Keratinocyte (primary cell): ENCODE measurements around the gene LSG1. TPM values are rescaled to one million over a fixed set of nuclear protein-coding genes. Genes with fewer than 3 reads are reported as not detected.

Experiments used
- DNase-seq: peaks from one replicate; pipeline ENCODE4 v3.0.0-alpha.2; 2011; ENCODE audit warnings: low read depth, missing footprints, low spot score
- FAIRE-seq: peaks from 2 replicates; lab custom pipeline; 2011; peaks lifted over from hg19 to GRCh38; lab: Jason Lieb, UNC
- H2AFZ ChIP-seq: 2 replicates; pipeline ENCODE4 v1.6.0; 2012; ENCODE audit warnings: low read length, control low read depth, inconsistent platforms; ENCODE audit not compliant: control insufficient read depth
- H3K27ac ChIP-seq: 2 replicates; pipeline ENCODE4 v1.5.1; 2011; ENCODE audit warnings: low read length; ENCODE audit not compliant: control insufficient read depth, insufficient read depth
- H3K27me3 ChIP-seq: 3 replicates; pipeline ENCODE4 v1.6.0; 2011; ENCODE audit warnings: low read length; ENCODE audit not compliant: control insufficient read depth, insufficient read depth; ENCODE audit errors: extremely low read depth
- H3K36me3 ChIP-seq, 2 experiments: 2 replicates in 1 of 2; 3 replicates in 1 of 2; pipeline ENCODE4 v1.5.1; 2011; ENCODE audit warnings: low read length in 2 of 2, mild to moderate bottlenecking in 1 of 2; ENCODE audit not compliant: control insufficient read depth in 2 of 2, insufficient read depth in 2 of 2; ENCODE audit errors: extremely low read depth in 1 of 2
- H3K4me1 ChIP-seq: 3 replicates; pipeline ENCODE4 v1.5.1; 2011; ENCODE audit warnings: low read length; ENCODE audit not compliant: control insufficient read depth, insufficient read depth; ENCODE audit errors: extremely low read depth
- H3K4me2 ChIP-seq: 3 replicates; pipeline ENCODE4 v1.6.0; 2011; ENCODE audit warnings: low read depth, low read length; ENCODE audit not compliant: control insufficient read depth, insufficient read depth; ENCODE audit errors: extremely low read depth
- H3K4me3 ChIP-seq, 3 experiments: fragments of 200-600 bp in 1 of 3; sonication (generic) in 1 of 3; 2 replicates in 2 of 3; 3 replicates in 1 of 3; pipeline ENCODE4 v1.5.1; 2011 to 2016; ENCODE audit warnings: low read length in 3 of 3, mild to moderate bottlenecking in 3 of 3, control low read depth in 2 of 3, inconsistent platforms in 1 of 3, low read depth in 1 of 3, mixed read lengths in 1 of 3, mixed run types in 1 of 3, moderate library complexity in 1 of 3; ENCODE audit not compliant: control insufficient read depth in 2 of 3, insufficient read depth in 2 of 3; ENCODE audit errors: extremely low read depth in 1 of 3
- H3K79me2 ChIP-seq: 2 replicates; pipeline ENCODE4 v1.6.0; 2012; ENCODE audit warnings: low read length; ENCODE audit not compliant: control insufficient read depth, insufficient read depth
- H3K9ac ChIP-seq: 3 replicates; pipeline ENCODE4 v1.6.0; 2011; ENCODE audit warnings: low read length; ENCODE audit not compliant: control insufficient read depth, insufficient read depth; ENCODE audit errors: extremely low read depth
- H3K9me1 ChIP-seq: 3 replicates; pipeline ENCODE4 v1.6.0; 2011; ENCODE audit warnings: low read length; ENCODE audit not compliant: control insufficient read depth, insufficient read depth; ENCODE audit errors: extremely low read depth
- H3K9me3 ChIP-seq: 2 replicates; pipeline ENCODE4 v1.5.1; 2012; ENCODE audit warnings: low read depth, low read length; ENCODE audit not compliant: control insufficient read depth
- H4K20me1 ChIP-seq: 3 replicates; pipeline ENCODE4 v1.6.0; 2011; ENCODE audit warnings: low read length; ENCODE audit not compliant: control insufficient read depth, insufficient read depth; ENCODE audit errors: extremely low read depth
- EZH2 ChIP-seq: IDR thresholded peaks from one replicate; pipeline ENCODE4 v1.6.1; 2012; ENCODE audit warnings: inconsistent platforms, mild to moderate bottlenecking, low read length, moderate library complexity
- dilution Hi-C: fragments of 300-500 bp; cut with MboI; formaldehyde crosslinking; loops from one replicate; pipeline ENCODE4 v1.7.0; 2020; ENCODE audit warnings: low sequenced_read_pairs; ENCODE audit not compliant: extremely low pct_ligation_motif_present
- polyA plus RNA-seq, 5 experiments: library from polyadenylated mRNA; depleted of rRNA in 3 of 5; stranded (reverse) in 3 of 5; stranded (forward) in 1 of 5; unstranded in 1 of 5; fragments of >200 nt; gene quantifications; 1 replicate in 1 of 5; 2 replicates in 3 of 5; 3 replicates in 1 of 5; pipeline versions ENCODE4 v1.2.1 to v1.2.3, GENCODE V29; 2011 to 2012; ENCODE audit warnings: missing spikeins in 2 of 5, low read depth in 1 of 5, low replicate concordance in 1 of 5
- TF ChIP-seq, protein P1 (sequence below), 3 experiments: IDR thresholded peaks in 1 of 3; conservative IDR thresholded peaks in 1 of 3; optimal IDR thresholded peaks in 1 of 3; 2 replicates in 2 of 3; 3 replicates in 1 of 3; pipeline versions ENCODE3 to v1.5.1; 2011; ENCODE audit warnings: low read length in 3 of 3, mild to moderate bottlenecking in 3 of 3, moderate library complexity in 2 of 3, control low read depth in 1 of 3, inconsistent platforms in 1 of 3; ENCODE audit not compliant: insufficient read depth in 2 of 3; ENCODE audit errors: extremely low read depth in 1 of 3

Gene LSG1
- polyA plus RNA-seq, 1 donor (not counting 4 experiments of a cell fraction or from before 2014, with no cell fraction given), result 40.7 TPM

DNA sequence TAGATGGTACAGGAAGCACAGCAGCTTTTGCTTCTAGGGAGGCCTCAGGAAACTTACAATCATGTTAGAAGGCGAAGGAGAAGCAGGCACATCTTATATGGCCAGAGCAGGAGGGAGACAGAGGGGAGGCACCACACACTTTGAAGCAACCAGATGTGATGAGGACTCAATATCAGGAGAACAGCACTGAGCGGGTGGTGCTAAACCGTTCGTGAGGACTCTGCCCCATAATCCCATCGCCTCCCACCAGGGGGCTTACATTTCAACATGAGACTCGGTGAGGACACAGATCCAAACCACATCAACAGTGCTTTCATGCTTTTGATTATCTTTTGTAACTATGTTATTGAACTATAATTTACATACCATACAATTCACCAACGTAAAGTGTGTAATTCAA lies 31.2 kb downstream of the LSG1 start:
- Histone ChIP-seq H3K9me3 (no peaks in the 10 kb centered on the region), H3K4me1 (no peaks in the 10 kb centered on the region), H3K4me2 (no peak overlapping the region), H3K79me2 (no peaks in the 10 kb centered on the region), H3K36me3 (peaks cover 19 to 35% of the 10 kb centered on the region in 2 experiments), H3K9ac (no peak overlapping the region), H3K27ac (no peak overlapping the region), H2AFZ (no peak overlapping the region), H3K4me3 (no peak overlapping the region), H3K27me3 (no peaks in the 10 kb centered on the region), H4K20me1 (no peaks in the 10 kb centered on the region), H3K9me1 (no peaks in the 10 kb centered on the region)
- TF ChIP-seq, protein P1, sequence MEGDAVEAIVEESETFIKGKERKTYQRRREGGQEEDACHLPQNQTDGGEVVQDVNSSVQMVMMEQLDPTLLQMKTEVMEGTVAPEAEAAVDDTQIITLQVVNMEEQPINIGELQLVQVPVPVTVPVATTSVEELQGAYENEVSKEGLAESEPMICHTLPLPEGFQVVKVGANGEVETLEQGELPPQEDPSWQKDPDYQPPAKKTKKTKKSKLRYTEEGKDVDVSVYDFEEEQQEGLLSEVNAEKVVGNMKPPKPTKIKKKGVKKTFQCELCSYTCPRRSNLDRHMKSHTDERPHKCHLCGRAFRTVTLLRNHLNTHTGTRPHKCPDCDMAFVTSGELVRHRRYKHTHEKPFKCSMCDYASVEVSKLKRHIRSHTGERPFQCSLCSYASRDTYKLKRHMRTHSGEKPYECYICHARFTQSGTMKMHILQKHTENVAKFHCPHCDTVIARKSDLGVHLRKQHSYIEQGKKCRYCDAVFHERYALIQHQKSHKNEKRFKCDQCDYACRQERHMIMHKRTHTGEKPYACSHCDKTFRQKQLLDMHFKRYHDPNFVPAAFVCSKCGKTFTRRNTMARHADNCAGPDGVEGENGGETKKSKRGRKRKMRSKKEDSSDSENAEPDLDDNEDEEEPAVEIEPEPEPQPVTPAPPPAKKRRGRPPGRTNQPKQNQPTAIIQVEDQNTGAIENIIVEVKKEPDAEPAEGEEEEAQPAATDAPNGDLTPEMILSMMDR (optimal IDR thresholded peaks at IDR 0.05 in 1 of 3, IDR thresholded peaks at IDR 0.05 in 1 of 3, conservative IDR thresholded peaks at IDR 0.05 in 1 of 3; ENCODE audit: extremely low read depth in 1 of 3, insufficient read depth in 2 of 3, low read length in 3 of 3), result peak in 1 of 3 experiments; percentile 6
- no peak for TF ChIP-seq EZH2
- DNase-seq, result no peak
- no peak for FAIRE-seq
- dilution Hi-C loops, result no loop called here

DNA sequence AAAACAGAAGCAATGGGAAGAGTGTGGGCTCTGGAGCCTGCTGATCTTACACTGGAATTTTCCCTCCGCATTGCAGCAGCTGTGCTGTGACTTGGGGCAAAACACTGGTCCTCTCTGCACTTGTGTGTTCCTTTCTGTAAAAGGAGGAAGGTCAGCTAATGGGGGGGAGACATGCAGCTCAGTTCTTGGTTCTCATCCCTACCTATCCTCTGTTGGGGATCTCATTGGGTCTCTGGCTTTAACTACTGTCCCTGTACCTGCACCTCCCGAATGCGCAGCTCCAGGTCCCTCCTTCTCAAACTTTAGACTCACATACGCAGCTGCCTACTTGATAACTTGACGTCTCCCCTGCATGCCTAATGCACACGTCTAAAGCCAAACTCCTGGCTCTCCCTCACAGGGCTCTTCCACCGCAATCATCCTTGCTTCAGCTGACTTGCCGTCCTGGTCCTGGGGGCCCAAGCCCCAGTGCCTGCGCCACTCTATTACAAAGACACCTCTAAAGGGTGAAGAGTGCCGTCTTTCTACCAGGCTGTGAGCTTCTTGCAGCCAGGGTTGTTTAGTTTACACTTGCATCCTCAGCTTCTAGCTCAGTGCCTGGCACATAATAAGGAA lies 32.9 kb downstream of the LSG1 start:
- no peak overlapping the region for H3K9ac ChIP-seq
- no peak for FAIRE-seq

More for the DNA sequence above, 32.9 kb downstream of the LSG1 start:
- no peaks in the 10 kb centered on the region for H3K9me3 ChIP-seq
- no peak overlapping the region for H3K4me3 ChIP-seq
- H3K27ac ChIP-seq, result no peak overlapping the region
- H3K4me1 ChIP-seq, result no peaks in the 10 kb centered on the region
- dilution Hi-C loops, result no loop called here
- no peaks in the 10 kb centered on the region for H3K9me1 ChIP-seq
- H3K27me3 ChIP-seq, result no peaks in the 10 kb centered on the region
- H3K79me2 ChIP-seq, result no peaks in the 10 kb centered on the region
- no peaks in the 10 kb centered on the region for H4K20me1 ChIP-seq
- H2AFZ ChIP-seq, result no peak overlapping the region
- TF ChIP-seq EZH2, result no peak
- TF ChIP-seq, protein P1 (optimal IDR thresholded peaks at IDR 0.05 in 1 of 3, IDR thresholded peaks at IDR 0.05 in 1 of 3, conservative IDR thresholded peaks at IDR 0.05 in 1 of 3; ENCODE audit: extremely low read depth in 1 of 3, insufficient read depth in 2 of 3, low read length in 3 of 3), result no peak
- H3K4me2 ChIP-seq, result no peak overlapping the region
- peaks cover 15 to 26% of the 10 kb centered on the region in 2 experiments for H3K36me3 ChIP-seq
- no peak for DNase-seq
